Measurements from ENCODE around the gene CRTAC1. TPM values are rescaled to one million over a fixed set of nuclear protein-coding genes. Genes with fewer than 3 reads are reported as not detected.

CRTAC1 gene
- total RNA-seq, 1 donor from 2014 or later = 2.2 TPM

- DNase-seq (ENCODE audit: low spot score) = no peak
Observed at GRCh38 chr10:97974526-97975525, 55.6 kb downstream of the CRTAC1 start.

GRCh38 chr10:97974100-97974499, 56.3 kb downstream of the CRTAC1 start:
- DNase-seq (ENCODE audit: low spot score) = no peak

- DNase-seq (ENCODE audit: low spot score) = no peak
Observed at GRCh38 chr10:97969538-97970079, 60.8 kb downstream of the CRTAC1 start.

GRCh38 chr10:97964748-97965147, 65.7 kb downstream of the CRTAC1 start:
- DNase-seq (ENCODE audit: low spot score) = no peak

- no peak for DNase-seq (ENCODE audit: low spot score)
Observed at GRCh38 chr10:97961945-97962344, 68.5 kb downstream of the CRTAC1 start.

GRCh38 chr10:97960269-97961056, 70.0 kb downstream of the CRTAC1 start:
- DNase-seq (ENCODE audit: low spot score) = no peak

GRCh38 chr10:97949462-97949861, 81.0 kb downstream of the CRTAC1 start:
- DNase-seq (ENCODE audit: low spot score) = no peak

GRCh38 chr10:97948822-97949221, 81.6 kb downstream of the CRTAC1 start:
- DNase-seq (ENCODE audit: low spot score) = no peak

GRCh38 chr10:97944772-97945171, 85.6 kb downstream of the CRTAC1 start:
- DNase-seq (ENCODE audit: low spot score) = no peak

- DNase-seq (ENCODE audit: low spot score) = no peak
Observed at GRCh38 chr10:97943294-97943693, 87.1 kb downstream of the CRTAC1 start.

GRCh38 chr10:97940534-97940933, 89.9 kb downstream of the CRTAC1 start:
- DNase-seq (ENCODE audit: low spot score) = no peak

- no peak for DNase-seq (ENCODE audit: low spot score)
Observed at GRCh38 chr10:97939446-97939990, 90.9 kb downstream of the CRTAC1 start.

- DNase-seq (ENCODE audit: low spot score) = no peak
Observed at GRCh38 chr10:97937928-97938327, 92.5 kb downstream of the CRTAC1 start.

GRCh38 chr10:97937054-97937453, 93.4 kb downstream of the CRTAC1 start:
- no peak for DNase-seq (ENCODE audit: low spot score)

- DNase-seq (ENCODE audit: low spot score) = no peak
Observed at GRCh38 chr10:97936126-97936525, 94.3 kb downstream of the CRTAC1 start.

- no peak for DNase-seq (ENCODE audit: low spot score)
Observed at GRCh38 chr10:97932932-97933530, 97.4 kb downstream of the CRTAC1 start.

- DNase-seq (ENCODE audit: low spot score) = no peak
Observed at GRCh38 chr10:97931041-97931440, 99.4 kb downstream of the CRTAC1 start.

- no peak for DNase-seq (ENCODE audit: low spot score)
Observed at GRCh38 chr10:97928897-97929296, 101.5 kb downstream of the CRTAC1 start.

GRCh38 chr10:97927622-97928021, 102.8 kb downstream of the CRTAC1 start:
- DNase-seq (ENCODE audit: low spot score) = no peak

GRCh38 chr10:97926055-97926454, 104.4 kb downstream of the CRTAC1 start:
- no peak for DNase-seq (ENCODE audit: low spot score)

GRCh38 chr10:97925308-97925938, 105.0 kb downstream of the CRTAC1 start:
- DNase-seq (ENCODE audit: low spot score) = no peak

Measured in umbilical cord (tissue), 2 donors.